HepG2 (cell line): Measurements from ENCODE around the gene TOE1. TPM values are rescaled to one million over a fixed set of nuclear protein-coding genes. Genes with fewer than 3 reads are reported as not detected.

Experiments
- GABPA ChIP-seq, 2 experiments: IDR thresholded peaks; 2 replicates each; pipeline ENCODE4 v1.6.1; 2011 to 2016; ENCODE audit warnings: low read depth in 2 of 2, low read length in 1 of 2, missing biosample characterization in 1 of 2, missing genetic modification characterization in 1 of 2
- POGZ ChIP-seq: sonication (generic); formaldehyde crosslinking; IDR thresholded peaks from 2 replicates; pipeline ENCODE4 v1.4.0; 2020; ENCODE audit warnings: mild to moderate bottlenecking, missing genetic modification reagents
- ZEB1 ChIP-seq: IDR thresholded peaks from 2 replicates; pipeline ENCODE4 v1.6.1; 2012; ENCODE audit warnings: mild to moderate bottlenecking, low read depth, inconsistent platforms; ENCODE audit not compliant: insufficient replicate concordance
- ZNF138 ChIP-seq: sonication (generic); formaldehyde crosslinking; IDR thresholded peaks from 2 replicates; pipeline ENCODE4 v1.5.0; 2020; ENCODE audit warnings: mild to moderate bottlenecking, low read depth, missing genetic modification reagents
- ZNF260 ChIP-seq: sonication (generic); formaldehyde crosslinking; IDR thresholded peaks from 2 replicates; pipeline ENCODE4 v1.4.0; 2020; ENCODE audit warnings: missing genetic modification reagents, low read depth, mild to moderate bottlenecking, borderline replicate concordance
- ZNF720 ChIP-seq: sonication (generic); formaldehyde crosslinking; IDR thresholded peaks from 2 replicates; pipeline ENCODE4 v1.4.0; 2020; ENCODE audit warnings: missing genetic modification reagents
- ZNF749 ChIP-seq: sonication (generic); formaldehyde crosslinking; IDR thresholded peaks from 2 replicates; pipeline ENCODE4 v1.8.0; 2022; ENCODE audit warnings: mild to moderate bottlenecking, missing genetic modification reagents, moderate library complexity, borderline replicate concordance
- polyA plus RNA-seq, 8 experiments: library from polyadenylated mRNA; depleted of rRNA in 3 of 8; stranded (reverse) in 7 of 8; unstranded in 1 of 8; fragments of >200 nt; fragmentation: Illumina TruSeq in 4 of 8; extraction: Trizol in 4 of 8; gene quantifications; 2 replicates each; pipeline versions ENCODE4 v1.2.1 to v1.2.3, GENCODE V29; 2011 to 2016; ENCODE audit warnings: low read depth in 4 of 8, missing spikeins in 1 of 8, mixed read lengths in 1 of 8; ENCODE audit not compliant: insufficient read depth in 1 of 8
- total RNA-seq, 5 experiments: library from RNA; depleted of rRNA; stranded (reverse); fragments of >200 nt; fragmentation: Illumina TruSeq; extraction: Trizol; gene quantifications; 2 replicates each; pipeline ENCODE4 v1.2.3, GENCODE V29; 2016; ENCODE audit warnings: low read depth in 1 of 5
- TF ChIP-seq, protein P1 (sequence below): sonication (generic); formaldehyde crosslinking; IDR thresholded peaks from 2 replicates; pipeline ENCODE4 v1.5.1; 2020; ENCODE audit warnings: missing genetic modification reagents, mild to moderate bottlenecking, borderline replicate concordance
- TF ChIP-seq, protein P2 (sequence below): IDR thresholded peaks from 2 replicates; pipeline ENCODE4 v1.4.0; 2020; ENCODE audit warnings: mild to moderate bottlenecking, missing genetic modification reagents
- TF ChIP-seq, protein P3 (sequence below): sonication (generic); formaldehyde crosslinking; IDR thresholded peaks from 2 replicates; pipeline ENCODE4 v1.4.0; 2020; ENCODE audit warnings: missing genetic modification reagents
- TF ChIP-seq, protein P4 (sequence below): IDR thresholded peaks from 2 replicates; pipeline ENCODE4 v1.6.1; 2016; ENCODE audit warnings: mild to moderate bottlenecking
- TF ChIP-seq, protein P5 (sequence below): sonication (generic); formaldehyde crosslinking; IDR thresholded peaks from 2 replicates; pipeline ENCODE4 v1.5.0; 2020; ENCODE audit warnings: mild to moderate bottlenecking, missing genetic modification reagents
- TF ChIP-seq, protein P6 (sequence below): sonication (generic); formaldehyde crosslinking; IDR thresholded peaks from 2 replicates; pipeline ENCODE4 v1.4.0; 2020; ENCODE audit warnings: mild to moderate bottlenecking, missing genetic modification reagents

Gene TOE1
- total and polyA plus RNA-seq, 2 of the 13 experiments (the other 11 are each of a cell fraction or from before 2014, with no cell fraction given): 14.1 to 19.0 TPM

DNA sequence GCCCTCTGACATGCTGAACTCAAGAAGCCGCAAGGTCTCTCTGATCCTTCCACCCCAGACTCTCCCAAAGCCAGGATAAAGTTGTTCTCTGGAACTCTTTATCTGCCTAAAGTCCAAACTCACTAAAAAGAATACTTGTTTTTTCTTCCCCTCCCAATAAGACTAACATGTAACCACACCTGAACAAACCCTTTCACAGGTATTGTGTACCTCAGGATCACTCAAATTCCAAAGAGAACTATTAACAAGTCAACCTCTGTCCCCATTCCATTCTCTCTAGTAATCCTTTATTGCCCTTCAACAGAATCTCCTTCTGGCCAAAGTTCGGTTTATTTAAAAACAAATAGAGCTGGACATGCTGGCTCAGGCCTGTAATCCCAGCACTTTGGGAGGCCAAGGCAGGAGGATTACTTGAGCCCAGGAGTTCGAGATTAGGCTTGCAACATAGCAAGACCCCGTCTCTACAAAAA, 4.1 kb upstream of the TOE1 start (continued):
- TF ChIP-seq, protein P1, sequence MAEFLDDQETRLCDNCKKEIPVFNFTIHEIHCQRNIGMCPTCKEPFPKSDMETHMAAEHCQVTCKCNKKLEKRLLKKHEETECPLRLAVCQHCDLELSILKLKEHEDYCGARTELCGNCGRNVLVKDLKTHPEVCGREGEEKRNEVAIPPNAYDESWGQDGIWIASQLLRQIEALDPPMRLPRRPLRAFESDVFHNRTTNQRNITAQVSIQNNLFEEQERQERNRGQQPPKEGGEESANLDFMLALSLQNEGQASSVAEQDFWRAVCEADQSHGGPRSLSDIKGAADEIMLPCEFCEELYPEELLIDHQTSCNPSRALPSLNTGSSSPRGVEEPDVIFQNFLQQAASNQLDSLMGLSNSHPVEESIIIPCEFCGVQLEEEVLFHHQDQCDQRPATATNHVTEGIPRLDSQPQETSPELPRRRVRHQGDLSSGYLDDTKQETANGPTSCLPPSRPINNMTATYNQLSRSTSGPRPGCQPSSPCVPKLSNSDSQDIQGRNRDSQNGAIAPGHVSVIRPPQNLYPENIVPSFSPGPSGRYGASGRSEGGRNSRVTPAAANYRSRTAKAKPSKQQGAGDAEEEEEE (CRISPR knock-in tag): no peak
- TF ChIP-seq ZNF720 (CRISPR knock-in tag) (no peak), ZNF749 (CRISPR knock-in tag) (no peak), GABPA (IDR thresholded peaks at IDR 0.05; ENCODE audit: low read depth, low read length) (no peak), GABPA (CRISPR knock-in tag; IDR thresholded peaks at IDR 0.05; ENCODE audit: low read depth) (peak; percentile 46; the same call in 1 of the 2 replicates), ZEB1 (peak; percentile 99), ZNF138 (CRISPR knock-in tag) (no peak), POGZ (CRISPR knock-in tag) (peak; percentile 57; the same call in 1 of the 2 replicates), ZNF260 (CRISPR knock-in tag) (no peak)
- TF ChIP-seq, protein P2, sequence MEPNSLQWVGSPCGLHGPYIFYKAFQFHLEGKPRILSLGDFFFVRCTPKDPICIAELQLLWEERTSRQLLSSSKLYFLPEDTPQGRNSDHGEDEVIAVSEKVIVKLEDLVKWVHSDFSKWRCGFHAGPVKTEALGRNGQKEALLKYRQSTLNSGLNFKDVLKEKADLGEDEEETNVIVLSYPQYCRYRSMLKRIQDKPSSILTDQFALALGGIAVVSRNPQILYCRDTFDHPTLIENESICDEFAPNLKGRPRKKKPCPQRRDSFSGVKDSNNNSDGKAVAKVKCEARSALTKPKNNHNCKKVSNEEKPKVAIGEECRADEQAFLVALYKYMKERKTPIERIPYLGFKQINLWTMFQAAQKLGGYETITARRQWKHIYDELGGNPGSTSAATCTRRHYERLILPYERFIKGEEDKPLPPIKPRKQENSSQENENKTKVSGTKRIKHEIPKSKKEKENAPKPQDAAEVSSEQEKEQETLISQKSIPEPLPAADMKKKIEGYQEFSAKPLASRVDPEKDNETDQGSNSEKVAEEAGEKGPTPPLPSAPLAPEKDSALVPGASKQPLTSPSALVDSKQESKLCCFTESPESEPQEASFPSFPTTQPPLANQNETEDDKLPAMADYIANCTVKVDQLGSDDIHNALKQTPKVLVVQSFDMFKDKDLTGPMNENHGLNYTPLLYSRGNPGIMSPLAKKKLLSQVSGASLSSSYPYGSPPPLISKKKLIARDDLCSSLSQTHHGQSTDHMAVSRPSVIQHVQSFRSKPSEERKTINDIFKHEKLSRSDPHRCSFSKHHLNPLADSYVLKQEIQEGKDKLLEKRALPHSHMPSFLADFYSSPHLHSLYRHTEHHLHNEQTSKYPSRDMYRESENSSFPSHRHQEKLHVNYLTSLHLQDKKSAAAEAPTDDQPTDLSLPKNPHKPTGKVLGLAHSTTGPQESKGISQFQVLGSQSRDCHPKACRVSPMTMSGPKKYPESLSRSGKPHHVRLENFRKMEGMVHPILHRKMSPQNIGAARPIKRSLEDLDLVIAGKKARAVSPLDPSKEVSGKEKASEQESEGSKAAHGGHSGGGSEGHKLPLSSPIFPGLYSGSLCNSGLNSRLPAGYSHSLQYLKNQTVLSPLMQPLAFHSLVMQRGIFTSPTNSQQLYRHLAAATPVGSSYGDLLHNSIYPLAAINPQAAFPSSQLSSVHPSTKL (CRISPR knock-in tag): peak; percentile 75; the same call in 1 of the 2 replicates
- TF ChIP-seq, protein P3, sequence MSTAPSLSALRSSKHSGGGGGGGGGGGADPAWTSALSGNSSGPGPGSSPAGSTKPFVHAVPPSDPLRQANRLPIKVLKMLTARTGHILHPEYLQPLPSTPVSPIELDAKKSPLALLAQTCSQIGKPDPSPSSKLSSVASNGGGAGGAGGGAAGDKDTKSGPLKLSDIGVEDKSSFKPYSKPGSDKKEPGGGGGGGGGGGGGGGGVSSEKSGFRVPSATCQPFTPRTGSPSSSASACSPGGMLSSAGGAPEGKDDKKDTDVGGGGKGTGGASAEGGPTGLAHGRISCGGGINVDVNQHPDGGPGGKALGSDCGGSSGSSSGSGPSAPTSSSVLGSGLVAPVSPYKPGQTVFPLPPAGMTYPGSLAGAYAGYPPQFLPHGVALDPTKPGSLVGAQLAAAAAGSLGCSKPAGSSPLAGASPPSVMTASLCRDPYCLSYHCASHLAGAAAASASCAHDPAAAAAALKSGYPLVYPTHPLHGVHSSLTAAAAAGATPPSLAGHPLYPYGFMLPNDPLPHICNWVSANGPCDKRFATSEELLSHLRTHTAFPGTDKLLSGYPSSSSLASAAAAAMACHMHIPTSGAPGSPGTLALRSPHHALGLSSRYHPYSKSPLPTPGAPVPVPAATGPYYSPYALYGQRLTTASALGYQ (CRISPR knock-in tag): peak; percentile 49; the same call in 1 of the 2 replicates
- TF ChIP-seq, protein P4, sequence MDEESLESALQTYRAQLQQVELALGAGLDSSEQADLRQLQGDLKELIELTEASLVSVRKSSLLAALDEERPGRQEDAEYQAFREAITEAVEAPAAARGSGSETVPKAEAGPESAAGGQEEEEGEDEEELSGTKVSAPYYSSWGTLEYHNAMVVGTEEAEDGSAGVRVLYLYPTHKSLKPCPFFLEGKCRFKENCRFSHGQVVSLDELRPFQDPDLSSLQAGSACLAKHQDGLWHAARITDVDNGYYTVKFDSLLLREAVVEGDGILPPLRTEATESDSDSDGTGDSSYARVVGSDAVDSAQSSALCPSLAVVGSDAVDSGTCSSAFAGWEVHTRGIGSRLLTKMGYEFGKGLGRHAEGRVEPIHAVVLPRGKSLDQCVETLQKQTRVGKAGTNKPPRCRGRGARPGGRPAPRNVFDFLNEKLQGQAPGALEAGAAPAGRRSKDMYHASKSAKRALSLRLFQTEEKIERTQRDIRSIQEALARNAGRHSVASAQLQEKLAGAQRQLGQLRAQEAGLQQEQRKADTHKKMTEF (CRISPR knock-in tag): peak; percentile 37; the same call in 1 of the 2 replicates
- TF ChIP-seq, protein P5, sequence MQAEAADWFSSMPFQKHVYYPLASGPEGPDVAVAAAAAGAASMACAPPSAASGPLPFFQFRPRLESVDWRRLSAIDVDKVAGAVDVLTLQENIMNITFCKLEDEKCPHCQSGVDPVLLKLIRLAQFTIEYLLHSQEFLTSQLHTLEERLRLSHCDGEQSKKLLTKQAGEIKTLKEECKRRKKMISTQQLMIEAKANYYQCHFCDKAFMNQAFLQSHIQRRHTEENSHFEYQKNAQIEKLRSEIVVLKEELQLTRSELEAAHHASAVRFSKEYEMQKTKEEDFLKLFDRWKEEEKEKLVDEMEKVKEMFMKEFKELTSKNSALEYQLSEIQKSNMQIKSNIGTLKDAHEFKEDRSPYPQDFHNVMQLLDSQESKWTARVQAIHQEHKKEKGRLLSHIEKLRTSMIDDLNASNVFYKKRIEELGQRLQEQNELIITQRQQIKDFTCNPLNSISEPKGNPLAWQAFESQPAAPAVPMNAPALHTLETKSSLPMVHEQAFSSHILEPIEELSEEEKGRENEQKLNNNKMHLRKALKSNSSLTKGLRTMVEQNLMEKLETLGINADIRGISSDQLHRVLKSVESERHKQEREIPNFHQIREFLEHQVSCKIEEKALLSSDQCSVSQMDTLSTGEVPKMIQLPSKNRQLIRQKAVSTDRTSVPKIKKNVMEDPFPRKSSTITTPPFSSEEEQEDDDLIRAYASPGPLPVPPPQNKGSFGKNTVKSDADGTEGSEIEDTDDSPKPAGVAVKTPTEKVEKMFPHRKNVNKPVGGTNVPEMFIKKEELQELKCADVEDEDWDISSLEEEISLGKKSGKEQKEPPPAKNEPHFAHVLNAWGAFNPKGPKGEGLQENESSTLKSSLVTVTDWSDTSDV (CRISPR knock-in tag): no peak
- TF ChIP-seq, protein P6, sequence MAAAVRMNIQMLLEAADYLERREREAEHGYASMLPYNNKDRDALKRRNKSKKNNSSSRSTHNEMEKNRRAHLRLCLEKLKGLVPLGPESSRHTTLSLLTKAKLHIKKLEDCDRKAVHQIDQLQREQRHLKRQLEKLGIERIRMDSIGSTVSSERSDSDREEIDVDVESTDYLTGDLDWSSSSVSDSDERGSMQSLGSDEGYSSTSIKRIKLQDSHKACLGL (CRISPR knock-in tag): no peak
